Neutrophil (primary cell): ENCODE results near the gene GRWD1.

ENCODE experiments used
- H3K27ac ChIP-seq: fragments of 200-600 bp; sonication (generic); 2 replicates; pipeline ENCODE4 v1.5.1; 2016; ENCODE audit warnings: mild to moderate bottlenecking, moderate library complexity
- H3K27me3 ChIP-seq: fragments of 200-600 bp; sonication (generic); 2 replicates; pipeline ENCODE4 v1.6.0; 2016; ENCODE audit warnings: mild to moderate bottlenecking
- H3K36me3 ChIP-seq: fragments of 200-600 bp; sonication (generic); 2 replicates; pipeline ENCODE4 v1.5.1; 2017
- H3K4me1 ChIP-seq, 2 experiments: fragments of 200-600 bp in 1 of 2; sonication (generic) in 1 of 2; 1 replicate in 1 of 2; 2 replicates in 1 of 2; pipeline versions ENCODE4 v1.5.1 to v1.6.1; 2013 to 2016; ENCODE audit warnings: low read depth in 1 of 2, low read length in 1 of 2, mild to moderate bottlenecking in 1 of 2, moderate library complexity in 1 of 2; ENCODE audit not compliant: control insufficient read depth in 1 of 2, insufficient read depth in 1 of 2
- H3K4me3 ChIP-seq, 2 experiments: fragments of 200-600 bp in 1 of 2; sonication (generic) in 1 of 2; 1 replicate in 1 of 2; 2 replicates in 1 of 2; pipeline ENCODE4 v1.5.1; 2013 to 2016; ENCODE audit warnings: low read depth in 1 of 2, low read length in 1 of 2, mild to moderate bottlenecking in 1 of 2, moderate library complexity in 1 of 2
- H3K9me3 ChIP-seq: fragments of 200-600 bp; sonication (generic); 2 replicates; pipeline ENCODE4 v1.5.1; 2016
- TF ChIP-seq, protein P1 (sequence below): fragments of 200-600 bp; sonication (generic); IDR thresholded peaks from 2 replicates; pipeline ENCODE4 v1.5.1; 2016; ENCODE audit warnings: antibody characterized with exemption

The GRWD1 gene

DNA sequence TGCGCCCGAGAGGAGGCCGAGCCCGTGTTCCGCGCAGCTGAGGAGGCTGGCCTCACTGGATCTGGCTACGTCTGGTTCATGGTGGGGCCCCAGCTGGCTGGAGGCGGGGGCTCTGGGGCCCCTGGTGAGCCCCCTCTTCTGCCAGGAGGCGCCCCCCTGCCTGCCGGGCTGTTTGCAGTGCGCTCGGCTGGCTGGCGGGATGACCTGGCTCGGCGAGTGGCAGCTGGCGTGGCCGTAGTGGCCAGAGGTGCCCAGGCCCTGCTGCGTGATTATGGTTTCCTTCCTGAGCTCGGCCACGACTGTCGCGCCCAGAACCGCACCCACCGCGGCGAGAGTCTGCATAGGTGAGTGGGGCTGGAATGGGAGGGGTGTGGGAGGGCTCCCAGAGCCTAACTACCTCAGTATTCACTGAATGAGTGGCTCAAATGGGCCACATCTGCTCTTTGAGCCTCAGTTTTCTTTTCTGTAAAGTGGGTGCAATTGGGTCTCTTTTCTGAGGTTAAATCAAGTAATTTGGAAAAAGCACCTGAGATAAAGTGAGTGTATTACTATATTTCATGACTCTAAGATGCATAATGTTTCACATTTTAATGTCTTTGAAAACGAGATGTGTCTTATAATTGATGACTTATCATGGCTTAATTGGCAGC, 40.6 kb upstream of the GRWD1 start:
- Histone ChIP-seq H3K36me3 (no peaks in the 10 kb centered on the region), H3K27me3 (peaks cover 7% of the 10 kb centered on the region), H3K27ac (no peak overlapping the region), H3K9me3 (no peaks in the 10 kb centered on the region), H3K4me3 (no peak overlapping the region), H3K4me1 (no peaks in the 10 kb centered on the region)
- TF ChIP-seq, protein P1, sequence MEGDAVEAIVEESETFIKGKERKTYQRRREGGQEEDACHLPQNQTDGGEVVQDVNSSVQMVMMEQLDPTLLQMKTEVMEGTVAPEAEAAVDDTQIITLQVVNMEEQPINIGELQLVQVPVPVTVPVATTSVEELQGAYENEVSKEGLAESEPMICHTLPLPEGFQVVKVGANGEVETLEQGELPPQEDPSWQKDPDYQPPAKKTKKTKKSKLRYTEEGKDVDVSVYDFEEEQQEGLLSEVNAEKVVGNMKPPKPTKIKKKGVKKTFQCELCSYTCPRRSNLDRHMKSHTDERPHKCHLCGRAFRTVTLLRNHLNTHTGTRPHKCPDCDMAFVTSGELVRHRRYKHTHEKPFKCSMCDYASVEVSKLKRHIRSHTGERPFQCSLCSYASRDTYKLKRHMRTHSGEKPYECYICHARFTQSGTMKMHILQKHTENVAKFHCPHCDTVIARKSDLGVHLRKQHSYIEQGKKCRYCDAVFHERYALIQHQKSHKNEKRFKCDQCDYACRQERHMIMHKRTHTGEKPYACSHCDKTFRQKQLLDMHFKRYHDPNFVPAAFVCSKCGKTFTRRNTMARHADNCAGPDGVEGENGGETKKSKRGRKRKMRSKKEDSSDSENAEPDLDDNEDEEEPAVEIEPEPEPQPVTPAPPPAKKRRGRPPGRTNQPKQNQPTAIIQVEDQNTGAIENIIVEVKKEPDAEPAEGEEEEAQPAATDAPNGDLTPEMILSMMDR = no peak

DNA sequence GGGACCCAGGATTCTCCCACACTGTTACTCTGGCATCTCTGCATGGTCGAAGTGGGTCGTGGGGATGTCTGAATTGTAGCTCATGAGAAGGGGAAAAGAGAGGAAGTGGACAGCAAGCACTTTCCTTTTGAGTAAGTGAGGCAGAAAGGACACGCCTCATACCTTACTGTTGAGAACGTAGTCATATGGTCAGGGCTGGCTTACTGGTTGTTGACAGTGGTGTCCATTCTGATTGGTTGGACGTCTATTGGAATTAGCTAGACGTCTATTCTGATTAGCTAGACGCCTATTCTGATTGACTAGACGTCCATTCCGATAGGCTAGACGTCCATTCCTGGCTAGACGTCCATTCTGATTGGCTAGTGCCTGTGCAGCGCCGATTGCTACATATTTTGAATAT, 39.9 kb upstream of the GRWD1 start:
- TF ChIP-seq, protein P1 = no peak
- Histone ChIP-seq H3K4me1 (no peaks in the 10 kb centered on the region), H3K36me3 (no peaks in the 10 kb centered on the region), H3K27ac (no peak overlapping the region), H3K9me3 (no peaks in the 10 kb centered on the region), H3K4me3 (no peak overlapping the region), H3K27me3 (peaks cover 7% of the 10 kb centered on the region)

DNA sequence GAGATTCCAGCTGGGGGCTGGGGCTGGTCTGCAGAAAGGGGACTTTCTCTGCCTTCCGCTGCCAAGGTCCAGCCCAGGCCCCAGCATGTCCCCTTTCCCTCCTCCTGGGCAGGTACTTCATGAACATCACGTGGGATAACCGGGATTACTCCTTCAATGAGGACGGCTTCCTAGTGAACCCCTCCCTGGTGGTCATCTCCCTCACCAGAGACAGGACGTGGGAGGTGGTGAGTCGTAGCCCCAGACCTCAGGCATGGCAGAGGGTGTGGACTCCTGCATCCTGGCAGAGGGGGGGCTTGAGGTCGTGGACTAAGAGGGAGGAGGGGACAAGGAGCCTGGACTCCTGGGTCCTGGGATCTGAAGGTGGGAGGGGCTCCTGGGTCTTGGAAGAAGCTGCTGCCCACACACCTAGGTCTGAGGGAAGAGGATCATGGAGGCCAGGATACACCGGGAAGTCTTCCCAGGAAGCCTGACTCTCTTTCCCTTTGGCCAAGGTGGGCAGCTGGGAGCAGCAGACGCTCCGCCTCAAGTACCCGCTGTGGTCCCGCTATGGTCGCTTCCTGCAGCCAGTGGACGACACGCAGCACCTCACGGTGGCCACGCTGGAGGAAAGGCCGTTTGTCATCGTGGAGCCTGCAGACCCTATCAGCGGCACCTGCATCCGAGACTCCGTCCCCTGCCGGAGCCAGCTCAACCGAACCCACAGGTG, 31.8 kb upstream of the GRWD1 start:
- H3K36me3 ChIP-seq = no peaks in the 10 kb centered on the region
- H3K27ac ChIP-seq = no peak overlapping the region
- H3K4me3 ChIP-seq = no peak overlapping the region
- peaks cover 54% of the 10 kb centered on the region for H3K27me3 ChIP-seq
- H3K4me1 ChIP-seq = peaks cover 5 to 15% of the 10 kb centered on the region in 2 experiments
- TF ChIP-seq, protein P1 = no peak
- H3K9me3 ChIP-seq = no peaks in the 10 kb centered on the region

DNA sequence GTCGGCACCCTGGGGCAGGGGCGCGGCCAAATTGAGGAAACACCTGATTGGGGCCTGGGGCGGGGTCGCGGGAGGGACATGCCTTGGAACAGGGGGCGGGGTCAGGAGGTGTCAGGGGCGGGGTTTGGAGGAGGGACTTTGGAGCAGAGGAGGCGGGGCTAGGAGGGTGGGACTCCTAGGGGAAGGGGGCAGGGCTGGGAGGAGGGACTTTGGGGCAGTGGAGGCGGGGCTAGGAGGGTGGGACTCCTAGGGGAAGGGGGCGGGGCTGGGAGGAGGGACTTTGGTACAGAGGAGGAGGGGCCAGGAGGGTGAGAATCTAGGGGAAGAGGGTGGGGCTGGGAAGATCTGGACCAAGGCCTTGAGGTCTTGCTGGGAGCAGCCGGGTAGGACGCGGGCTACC, 30.4 kb upstream of the GRWD1 start:
- Histone ChIP-seq H3K27me3 (peaks cover 54% of the 10 kb centered on the region), H3K4me1 (peaks cover 5 to 15% of the 10 kb centered on the region in 2 experiments), H3K27ac (no peak overlapping the region), H3K36me3 (no peaks in the 10 kb centered on the region), H3K9me3 (no peaks in the 10 kb centered on the region), H3K4me3 (no peak overlapping the region)
- TF ChIP-seq, protein P1 = no peak

DNA sequence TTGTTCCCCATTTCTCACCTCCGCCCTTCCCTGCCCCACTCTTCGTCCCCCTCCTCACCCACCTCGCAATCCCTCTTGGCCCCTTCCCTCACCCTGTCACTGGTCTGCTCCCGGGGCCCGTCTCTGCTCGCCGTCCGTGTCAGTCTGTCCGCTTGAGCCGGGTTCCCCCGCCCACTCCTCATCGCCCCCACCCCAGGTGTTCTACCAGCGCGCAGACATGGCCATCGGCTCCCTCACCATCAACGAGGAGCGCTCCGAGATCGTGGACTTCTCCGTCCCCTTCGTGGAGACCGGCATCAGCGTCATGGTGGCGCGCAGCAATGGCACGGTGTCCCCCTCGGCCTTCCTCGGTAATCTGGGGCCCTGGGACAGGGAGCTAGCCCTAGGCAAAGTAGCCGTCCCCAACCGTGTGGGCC, 30.0 kb upstream of the GRWD1 start:
- H3K9me3 ChIP-seq = no peaks in the 10 kb centered on the region
- no peak overlapping the region for H3K4me3 ChIP-seq
- H3K36me3 ChIP-seq = no peaks in the 10 kb centered on the region
- peaks cover 54% of the 10 kb centered on the region for H3K27me3 ChIP-seq
- TF ChIP-seq, protein P1 = no peak
- peaks cover 5 to 15% of the 10 kb centered on the region in 2 experiments for H3K4me1 ChIP-seq
- no peak overlapping the region for H3K27ac ChIP-seq
